ENCODE data around the gene QSOX2.
"Not testable (repeated sequence)": the region's sequence is repeated elsewhere in the genome, so short reads cannot be mapped to it uniquely, and the experiment has no call there.

The QSOX2 gene

GRCh38 chr9:136282272-136282861 is 36.8 kb upstream of the QSOX2 start:
- peak; percentile 17 for DNase-seq

DNA sequence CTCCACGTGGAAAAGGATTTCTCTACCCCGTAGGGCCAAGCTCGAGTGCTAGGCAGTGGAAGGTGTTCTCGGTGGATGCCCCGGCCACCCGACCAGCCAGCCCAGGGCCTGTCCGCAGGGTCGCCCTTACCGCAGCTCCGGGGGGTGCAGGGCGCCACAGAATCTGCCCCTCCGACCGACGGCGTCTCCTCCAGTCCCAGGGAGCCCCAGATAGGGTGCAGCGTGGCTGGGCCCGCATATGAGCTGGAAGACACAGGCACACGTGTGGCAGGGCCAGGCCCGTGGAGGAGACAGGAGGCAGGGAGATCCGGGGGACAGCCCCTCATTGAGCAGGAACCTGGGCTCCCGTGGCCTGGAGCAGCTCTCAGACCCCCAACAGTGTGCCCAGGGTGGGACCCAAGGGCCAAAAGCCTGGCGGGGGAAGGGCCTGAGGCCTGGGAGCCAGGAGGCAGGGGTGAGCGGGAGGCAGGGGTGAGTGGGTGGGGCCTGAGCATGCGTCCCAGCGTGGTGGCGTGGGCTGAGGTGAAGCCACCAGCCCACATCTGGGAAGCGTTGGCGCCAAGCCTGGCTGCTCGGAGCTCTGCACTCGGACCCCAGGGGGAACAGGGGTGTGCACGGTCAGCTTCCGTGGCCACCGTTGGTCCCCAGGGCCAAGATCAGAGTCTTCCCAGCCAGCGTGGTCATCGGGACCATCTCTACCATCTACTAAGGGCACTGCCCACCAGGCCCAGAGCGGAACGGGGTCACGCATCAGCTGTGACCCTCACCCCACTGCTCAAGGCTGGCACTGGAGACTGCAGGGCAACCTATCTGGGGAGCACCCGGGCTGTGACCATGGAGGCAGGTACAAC is 36.0 kb upstream of the QSOX2 start:
- no peak for DNase-seq

GRCh38 chr9:136280535-136281315 is 35.1 kb upstream of the QSOX2 start:
- DNase-seq: no peak

DNA sequence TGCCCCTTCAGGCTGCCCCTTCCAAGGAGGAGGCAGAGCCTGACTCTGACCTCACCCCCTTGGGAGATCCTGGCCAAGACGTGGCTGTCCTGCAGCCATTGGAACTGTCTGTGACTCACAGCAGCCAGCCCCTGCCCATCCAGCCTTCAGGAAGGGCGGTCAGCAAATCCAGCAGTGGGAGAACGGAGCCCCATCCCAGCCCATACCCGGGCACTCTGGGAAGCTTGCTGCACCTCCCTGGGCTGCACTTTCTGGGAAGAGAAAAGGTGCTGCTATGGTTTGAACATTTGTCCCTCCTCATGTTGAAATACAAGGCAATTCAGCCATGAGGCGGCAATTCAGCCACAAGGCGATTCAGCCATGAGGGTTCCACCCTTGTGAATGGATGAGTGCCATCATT is 33.9 kb upstream of the QSOX2 start:
- DNase-seq: no peak

DNA sequence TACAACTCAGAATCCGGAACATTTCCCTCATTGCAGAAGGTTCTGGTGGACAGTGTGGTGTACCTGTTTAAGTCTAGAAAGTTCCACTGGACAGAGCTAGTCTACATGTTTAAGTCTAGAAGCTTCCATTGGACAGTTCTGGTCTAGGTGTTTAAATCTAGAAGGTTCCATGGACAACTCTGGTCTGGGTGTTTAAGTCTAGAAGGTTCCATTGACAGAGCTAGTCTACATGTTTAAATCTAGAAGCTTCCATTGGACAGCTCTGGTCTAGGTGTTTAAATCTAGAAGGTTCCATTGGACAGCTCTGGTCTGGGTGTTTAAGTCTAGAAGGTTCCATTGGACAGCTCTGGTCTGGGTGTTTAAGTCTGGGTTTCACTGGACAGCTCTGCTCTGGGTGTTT is 33.3 kb upstream of the QSOX2 start:
- DNase-seq: no peak

GRCh38 chr9:136278221-136278620 is 32.6 kb upstream of the QSOX2 start:
- DNase-seq: no peak

DNA sequence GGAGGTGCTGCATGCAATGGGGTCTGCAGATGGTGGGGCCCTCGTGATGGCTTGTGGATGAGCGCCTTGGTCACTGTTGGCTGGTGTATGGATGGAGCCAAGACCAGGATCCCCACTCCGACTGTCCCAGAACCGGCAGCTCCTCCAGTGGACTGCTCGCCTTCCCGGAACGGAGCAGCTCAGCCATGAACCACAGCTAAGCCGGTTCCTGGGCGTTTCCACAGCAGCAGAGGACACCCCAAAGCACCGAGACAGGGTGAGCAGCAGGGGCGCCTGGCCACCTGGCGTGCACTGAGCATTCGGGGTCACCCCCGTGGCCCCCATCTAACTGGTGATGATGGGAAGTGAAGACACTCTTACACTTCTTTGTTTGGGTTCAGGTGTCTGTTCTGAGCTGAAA is 32.1 kb upstream of the QSOX2 start:
- DNase-seq: no peak

DNA sequence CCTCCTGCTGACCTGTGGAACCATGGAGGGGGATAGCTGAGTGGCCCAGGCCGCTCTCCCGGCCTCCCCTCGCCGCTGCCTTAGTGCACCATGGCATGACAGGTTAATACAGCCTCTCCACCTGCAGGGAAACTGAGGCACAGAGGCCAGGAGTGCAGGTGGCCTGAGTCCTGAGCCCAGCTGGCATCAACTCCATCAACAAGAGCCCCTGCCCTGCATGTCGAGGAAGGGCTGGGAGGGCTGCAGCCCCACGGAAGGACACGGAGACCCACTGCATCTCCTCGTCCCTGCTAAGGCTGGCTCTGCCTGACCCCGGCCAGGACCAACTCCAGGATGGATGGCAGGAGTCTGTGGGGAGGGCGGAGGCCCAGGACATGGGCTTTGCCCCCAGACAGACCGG is 31.1 kb upstream of the QSOX2 start:
- DNase-seq: no peak

GRCh38 chr9:136275655-136276429 is 30.2 kb upstream of the QSOX2 start:
- no peak for DNase-seq

- no peak for DNase-seq
These were observed 29.4 kb upstream of the QSOX2 start for GRCh38 chr9:136274786-136275654.

- no peak for DNase-seq
These were observed 28.5 kb upstream of the QSOX2 start for GRCh38 chr9:136273921-136274785.

DNA sequence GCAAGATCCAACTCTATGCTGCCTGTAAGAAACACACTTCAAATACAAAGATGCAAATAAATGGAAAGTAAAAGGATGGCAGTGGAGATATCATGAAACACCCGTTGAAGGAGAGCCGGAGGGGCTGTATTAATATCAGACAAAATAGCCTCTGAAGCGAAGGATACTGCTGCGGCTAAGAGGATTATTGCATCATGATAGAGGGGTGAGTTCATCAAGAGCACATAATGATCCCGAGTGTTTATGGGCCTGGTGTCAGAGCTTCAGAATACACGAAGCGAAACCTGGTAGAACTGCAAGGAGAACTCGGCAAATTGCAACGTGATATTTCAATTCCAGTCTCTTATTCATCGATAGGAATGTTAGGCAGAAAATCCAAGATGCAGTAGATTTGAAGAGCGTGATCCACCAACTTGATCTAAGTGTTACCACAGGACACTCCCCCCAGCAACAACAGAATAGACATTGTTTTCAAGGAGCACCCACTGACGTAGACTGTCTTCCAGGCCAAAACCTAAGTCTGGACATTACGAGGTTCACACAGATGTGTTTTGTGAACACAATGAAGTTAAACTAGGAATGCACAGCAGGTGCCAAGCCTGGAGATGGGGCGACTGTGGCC is 27.7 kb upstream of the QSOX2 start:
- DNase-seq: no peak

DNA sequence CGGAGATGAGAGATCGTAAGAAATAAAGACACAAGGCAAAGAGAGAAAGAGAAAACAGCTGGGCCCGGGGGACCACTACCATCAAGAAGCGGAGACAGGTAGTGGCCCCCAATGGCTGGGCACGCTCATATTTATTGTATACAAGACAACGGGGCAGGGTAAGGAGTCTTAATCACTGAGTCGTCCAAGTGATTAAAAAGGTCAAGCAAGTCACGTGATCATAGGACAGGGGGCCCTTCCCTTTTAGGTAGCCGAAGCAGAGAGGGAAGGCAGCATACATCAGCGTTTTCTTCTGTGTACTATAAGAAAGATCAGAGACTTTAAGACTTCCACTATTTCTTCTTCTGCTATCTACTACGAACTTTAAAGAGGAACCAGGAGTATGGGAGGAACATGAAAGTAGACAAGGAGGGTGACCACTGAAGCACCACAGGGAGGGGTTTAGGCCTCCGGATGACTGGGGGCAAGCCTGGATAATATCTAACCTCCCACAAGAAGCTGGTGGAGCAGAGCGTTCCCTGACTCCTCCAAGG is 24.6 kb upstream of the QSOX2 start:
- DNase-seq: no peak

DNA sequence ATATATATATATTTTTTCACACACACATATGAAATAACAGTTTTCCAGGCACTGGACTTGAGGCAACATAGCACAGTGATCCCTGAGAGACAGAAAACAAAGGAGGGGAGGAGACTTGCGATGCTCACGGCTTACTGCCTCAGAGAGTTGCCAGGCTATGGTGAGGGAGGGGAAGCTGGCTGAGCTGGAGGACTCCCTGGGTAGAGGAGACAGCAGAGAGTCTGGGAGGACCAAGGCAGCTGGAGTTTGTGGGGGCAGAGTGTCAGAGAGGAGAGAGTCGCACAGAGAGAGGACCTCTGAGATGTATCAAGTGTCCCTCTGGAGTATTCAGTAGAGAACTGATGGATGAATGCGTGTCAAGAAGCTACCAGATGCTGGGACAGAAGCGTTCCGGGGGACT is 23.1 kb upstream of the QSOX2 start:
- no peak for DNase-seq

DNA sequence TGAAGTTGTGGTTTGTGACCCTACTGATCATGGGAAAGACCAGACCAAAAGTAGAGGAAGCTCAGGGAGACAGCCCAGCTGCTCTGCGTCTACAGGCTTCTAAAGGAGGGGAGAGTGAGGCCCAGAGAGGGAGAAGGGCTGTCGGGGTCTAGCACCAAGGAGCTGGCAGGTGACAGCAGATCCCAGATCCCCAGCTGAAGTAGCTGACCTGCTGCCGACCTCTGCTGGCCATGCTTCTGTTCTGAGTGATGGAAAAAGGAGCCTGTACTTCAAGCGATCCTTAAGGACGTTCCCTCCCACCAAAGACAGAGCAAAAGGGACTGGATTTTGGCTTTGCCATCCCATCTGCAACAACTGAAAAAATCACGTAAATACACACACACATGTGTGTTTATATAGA is 22.7 kb upstream of the QSOX2 start:
- peak; percentile 29 for DNase-seq

GRCh38 chr9:136267261-136268111 is 21.9 kb upstream of the QSOX2 start:
- peak; percentile 89 for DNase-seq

DNA sequence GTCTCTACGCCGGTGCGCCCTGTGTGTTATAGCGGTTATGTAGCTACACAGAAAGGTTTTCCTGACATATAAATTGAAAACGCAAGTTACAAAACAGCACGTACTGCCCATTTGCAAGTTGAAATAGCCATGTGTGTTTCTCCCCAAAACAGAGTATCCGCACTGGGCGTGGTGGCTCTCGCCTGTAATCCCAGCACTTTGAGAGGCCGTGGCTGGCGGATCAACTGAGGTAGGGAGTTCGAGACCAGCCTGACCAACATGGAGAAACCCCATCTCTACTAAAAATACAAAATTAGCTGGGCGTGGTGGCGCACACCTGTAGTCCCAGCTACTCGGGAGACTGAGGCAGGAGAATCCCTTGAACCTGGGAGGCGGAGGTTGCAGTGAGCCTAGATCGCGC is 21.0 kb upstream of the QSOX2 start:
- not testable (repeated sequence) for DNase-seq

DNA sequence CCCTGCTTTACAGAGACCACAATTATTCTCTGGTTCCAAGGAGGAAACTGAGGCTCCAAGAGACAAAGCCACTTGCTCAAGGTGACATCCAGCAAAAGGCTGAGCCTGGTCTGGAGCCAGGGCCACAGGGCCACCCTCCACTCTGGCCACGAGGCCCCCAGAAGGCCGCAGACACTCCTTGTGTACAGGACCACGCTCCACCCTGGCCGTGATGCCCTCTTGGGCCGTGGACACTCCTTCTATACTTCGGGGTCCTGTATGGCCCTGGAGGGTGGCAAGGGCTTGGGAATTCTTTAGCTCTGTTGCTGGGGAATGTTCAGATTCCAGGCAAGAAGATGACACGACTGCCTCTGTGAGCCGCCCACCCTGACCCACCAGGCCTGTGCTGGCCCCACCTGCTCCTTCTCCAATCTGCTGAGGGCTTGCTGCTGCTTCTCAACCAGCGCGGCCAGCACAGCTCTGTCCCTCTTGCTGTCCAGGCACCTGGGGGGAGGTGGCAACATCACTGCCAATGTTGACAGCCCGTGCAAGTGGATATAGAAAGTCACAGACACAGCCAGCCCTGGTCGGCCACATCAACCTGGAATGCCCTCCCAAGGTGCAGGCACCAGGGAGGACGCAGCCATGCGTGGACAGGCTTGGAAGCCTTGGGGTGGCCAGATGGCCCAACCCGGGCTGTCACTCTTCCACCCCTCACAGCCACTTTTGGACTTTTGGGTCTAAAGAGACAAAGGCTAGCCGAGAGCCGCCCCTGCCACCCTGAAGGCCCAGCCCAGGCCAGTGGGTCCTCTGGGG is 20.1 kb upstream of the QSOX2 start:
- no peak for DNase-seq
